SK-N-SH (cell line): ENCODE measurements around the gene CKM. TPM values are rescaled to one million over a fixed set of nuclear protein-coding genes. Genes with fewer than 3 reads are reported as not detected.

Source experiments
- CTCF ChIA-PET: fragments of 300-600, 350-600 bp; formaldehyde crosslinking; extraction: SDS; loops from one replicate; lab custom pipeline; 2021; lab: Yijun Ruan, JAX
- POLR2A ChIA-PET: fragments of 350-600 bp; sonication (Branson Sonifier 250); formaldehyde crosslinking; extraction: SDS; loops from one replicate; lab custom pipeline; 2020; ENCODE audit warnings: antibody characterized with exemption, inconsistent platforms; lab: Yijun Ruan, JAX
- DNase-seq: peaks from one replicate; pipeline ENCODE4 v3.0.0; 2012
- H2AFZ ChIP-seq: fragments of 200-600 bp; sonication (generic); 2 replicates; pipeline ENCODE4 v1.8.1; 2016; ENCODE audit warnings: antibody characterized with exemption, mild to moderate bottlenecking, low read depth
- H3F3A ChIP-seq: fragments of 200-600 bp; sonication (generic); replicated peaks from 2 replicates; pipeline ENCODE3; 2016; ENCODE audit warnings: antibody characterized with exemption, mild to moderate bottlenecking; ENCODE audit not compliant: insufficient read depth
- H3K27ac ChIP-seq, 2 experiments: fragments of 200-500 bp in 1 of 2; fragments of 200-600 bp in 1 of 2; sonication (Bioruptor generic) in 1 of 2; sonication (generic), shearing (Covaris generic) in 1 of 2; 2 replicates each; pipeline versions ENCODE4 v1.5.1 to v1.6.1; 2014 to 2016; ENCODE audit warnings: low read depth in 2 of 2, inconsistent platforms in 1 of 2, low read length in 1 of 2, mild to moderate bottlenecking in 1 of 2, mixed read lengths in 1 of 2
- H3K27me3 ChIP-seq: fragments of 200-600 bp; sonication (generic), shearing (Covaris generic); 2 replicates; pipeline ENCODE4 v1.6.1; 2016; ENCODE audit warnings: mixed run types; ENCODE audit not compliant: insufficient read depth
- H3K36me3 ChIP-seq, 2 experiments: fragments of 200-500 bp in 1 of 2; fragments of 200-600 bp in 1 of 2; sonication (Bioruptor generic) in 1 of 2; sonication (generic) in 1 of 2; replicated peaks in 1 of 2; 2 replicates each; pipeline versions ENCODE3 to v1.5.1; 2014 to 2016; ENCODE audit warnings: low read length in 1 of 2, mild to moderate bottlenecking in 1 of 2; ENCODE audit not compliant: insufficient read depth in 2 of 2, control insufficient read depth in 1 of 2
- H3K4me1 ChIP-seq, 2 experiments: fragments of 200-500 bp in 1 of 2; fragments of 200-600 bp in 1 of 2; sonication (Bioruptor generic) in 1 of 2; sonication (generic), shearing (Covaris generic) in 1 of 2; 2 replicates each; pipeline versions ENCODE4 v1.5.1 to v1.6.1; 2014 to 2016; ENCODE audit warnings: low read depth in 1 of 2, low read length in 1 of 2, mixed run types in 1 of 2; ENCODE audit not compliant: insufficient read depth in 2 of 2, control insufficient read depth in 1 of 2
- H3K4me2 ChIP-seq: fragments of 200-600 bp; sonication (generic), shearing (Covaris generic); 2 replicates; pipeline ENCODE4 v1.6.1; 2017; ENCODE audit warnings: mixed run types
- H3K4me3 ChIP-seq, 2 experiments: fragments of 200-500 bp in 1 of 2; fragments of 200-600 bp in 1 of 2; sonication (Bioruptor generic) in 1 of 2; sonication (generic), shearing (Covaris generic) in 1 of 2; 2 replicates each; pipeline versions ENCODE4 v1.5.1 to v1.8.1; 2014 to 2016; ENCODE audit warnings: low read depth in 2 of 2, inconsistent platforms in 1 of 2, low read length in 1 of 2, mild to moderate bottlenecking in 1 of 2, mixed read lengths in 1 of 2, moderate library complexity in 1 of 2
- H3K79me2 ChIP-seq: fragments of 200-600 bp; sonication (generic); 2 replicates; pipeline ENCODE4 v1.8.1; 2017; ENCODE audit warnings: mild to moderate bottlenecking; ENCODE audit not compliant: insufficient read depth
- H3K9ac ChIP-seq: fragments of 200-600 bp; sonication (generic); 2 replicates; pipeline ENCODE4 v1.6.1; 2017; ENCODE audit warnings: mixed run types
- H3K9me2 ChIP-seq: fragments of 200-600 bp; sonication (generic); 2 replicates; pipeline ENCODE4 v1.6.1; 2017; ENCODE audit warnings: mixed run types
- H3K9me3 ChIP-seq: fragments of 200-600 bp; sonication (generic); 2 replicates; pipeline ENCODE4 v1.6.1; 2017; ENCODE audit warnings: mixed run types, mild to moderate bottlenecking, moderate library complexity
- H4K20me1 ChIP-seq: fragments of 200-600 bp; sonication (generic); 2 replicates; pipeline ENCODE4 v1.6.1; 2017; ENCODE audit warnings: mild to moderate bottlenecking, mixed run types; ENCODE audit not compliant: insufficient read depth
- CHD2 ChIP-seq: fragments of 150-350 bp; IDR thresholded peaks from 2 replicates; pipeline ENCODE4 v1.6.1; 2018; ENCODE audit warnings: low read length; ENCODE audit not compliant: partially characterized antibody
- ELF1 ChIP-seq: IDR thresholded peaks from 2 replicates; pipeline ENCODE4 v1.4.0; 2012
- EP300 ChIP-seq, 2 experiments: IDR thresholded peaks; 2 replicates each; pipeline versions ENCODE4 v1.4.0 to v1.6.1; 2012; ENCODE audit warnings: borderline replicate concordance in 1 of 2, low read depth in 1 of 2, low read length in 1 of 2
- FOXJ3 ChIP-seq: sonication (generic); formaldehyde crosslinking; IDR thresholded peaks from 2 replicates; pipeline ENCODE4 v1.5.1; 2020; ENCODE audit warnings: mild to moderate bottlenecking, missing genetic modification reagents
- GATA2 ChIP-seq: sonication (generic); formaldehyde crosslinking; IDR thresholded peaks from 2 replicates; pipeline ENCODE4 v1.5.0; 2020; ENCODE audit warnings: mild to moderate bottlenecking, missing genetic modification reagents
- JUND ChIP-seq: IDR thresholded peaks from 2 replicates; pipeline ENCODE4 v1.4.0; 2012
- MAX ChIP-seq: IDR thresholded peaks from 2 replicates; pipeline ENCODE4 v1.4.0; 2012; ENCODE audit warnings: low read depth
- MEF2A ChIP-seq: IDR thresholded peaks from 2 replicates; pipeline ENCODE4 v1.4.0; 2012; ENCODE audit warnings: low read depth, borderline replicate concordance
- NFIC ChIP-seq: IDR thresholded peaks from 2 replicates; pipeline ENCODE4 v1.4.0; 2012; ENCODE audit warnings: borderline replicate concordance
- PBX3 ChIP-seq: IDR thresholded peaks from 2 replicates; pipeline ENCODE4; 2012
- POLR2AphosphoS5 ChIP-seq: IDR thresholded peaks from 2 replicates; pipeline ENCODE4 v1.6.1; 2012; ENCODE audit warnings: low read depth, low read length
- RAD21 ChIP-seq: IDR thresholded peaks from 2 replicates; pipeline ENCODE4 v1.6.1; 2012; ENCODE audit warnings: mild to moderate bottlenecking, low read length
- RCOR1 ChIP-seq: fragments of 150-350 bp; IDR thresholded peaks from 2 replicates; pipeline ENCODE4 v1.6.1; 2017; ENCODE audit warnings: antibody characterized with exemption, low read length
- RFX5 ChIP-seq: IDR thresholded peaks from 2 replicates; pipeline ENCODE4 v1.6.1; 2012; ENCODE audit warnings: mild to moderate bottlenecking, improper control_type of control experiment, low read length
- RXRA ChIP-seq: IDR thresholded peaks from 2 replicates; pipeline ENCODE4 v1.4.0; 2012; ENCODE audit warnings: low read depth, mild to moderate bottlenecking, borderline replicate concordance
- SMC3 ChIP-seq: IDR thresholded peaks from 2 replicates; pipeline ENCODE4 v1.6.1; 2012; ENCODE audit warnings: low read depth, low read length, improper control_type of control experiment
- TCF12 ChIP-seq: IDR thresholded peaks from 2 replicates; pipeline ENCODE4 v1.4.0; 2012
- USF1 ChIP-seq: IDR thresholded peaks from 2 replicates; pipeline ENCODE4 v1.4.0; 2012; ENCODE audit warnings: low read depth, borderline replicate concordance
- YY1 ChIP-seq: IDR thresholded peaks from 2 replicates; pipeline ENCODE4 v1.4.0; 2012; ENCODE audit warnings: low read depth, mild to moderate bottlenecking
- ZBTB33 ChIP-seq: IDR thresholded peaks from 2 replicates; pipeline ENCODE4 v1.4.0; 2012; ENCODE audit warnings: low read depth, borderline replicate concordance
- WGBS: methylation state at CpG from one replicate; pipeline ENCODE4 v1.1.6; 2017; ENCODE audit warnings: low lambda C conversion rate; 5-methylcytosine and 5-hydroxymethylcytosine counted together
- polyA plus RNA-seq, 3 experiments: library from polyadenylated mRNA; depleted of rRNA; stranded (reverse); fragments of >200 nt; gene quantifications; 2 replicates each; pipeline ENCODE4 v1.2.3, GENCODE V29; 2012

Gene CKM
- polyA plus RNA-seq, 1 of the 3 experiments (the other 2 are of a cell fraction): 0.05 TPM

GRCh38 chr19:45263013-45263412 lies 59.7 kb downstream of the CKM start (continued):
- TF ChIP-seq RFX5: no peak
- no peak for TF ChIP-seq SMC3
- no peak for TF ChIP-seq TCF12
- TF ChIP-seq POLR2AphosphoS5: no peak
- no peak for TF ChIP-seq JUND
- no peak for TF ChIP-seq MEF2A
- TF ChIP-seq CHD2: no peak
- no peak for TF ChIP-seq YY1
- no peak for TF ChIP-seq ZBTB33
- TF ChIP-seq ELF1: no peak
- no peak for TF ChIP-seq RAD21
- TF ChIP-seq USF1: no peak
- no peak for TF ChIP-seq NFIC

- CTCF ChIA-PET: no interaction called here
- no peaks in the 10 kb centered on the region for H3K9me3 ChIP-seq
- TF ChIP-seq PBX3: no peak
- TF ChIP-seq EP300 (IDR thresholded peaks at IDR 0.05; ENCODE audit: borderline replicate concordance in 1 of 2, low read depth in 1 of 2, low read length in 1 of 2): no peak
- no peak for TF ChIP-seq GATA2 (CRISPR knock-in tag)
- TF ChIP-seq RCOR1: no peak
- no peak for TF ChIP-seq RAD21
- no peak for TF ChIP-seq JUND
- TF ChIP-seq FOXJ3: no peak
- TF ChIP-seq USF1: no peak
- TF ChIP-seq MEF2A: no peak
- TF ChIP-seq MAX: no peak
- TF ChIP-seq RXRA: no peak
- no peak for TF ChIP-seq ZBTB33
These were observed 60.1 kb downstream of the CKM start for GRCh38 chr19:45262570-45262969.

More at GRCh38 chr19:45262570-45262969, 60.1 kb downstream of the CKM start:
- Histone ChIP-seq H3K9ac (no peak overlapping the region), H3K4me1 (no peaks in the 10 kb centered on the region), H3K9me2 (no peaks in the 10 kb centered on the region), H3F3A (peaks cover 4% of the 10 kb centered on the region), H3K36me3 (no peaks in the 10 kb centered on the region), H2AFZ (no peak overlapping the region), H3K4me3 (no peak overlapping the region), H3K27ac (no peak overlapping the region), H3K4me2 (no peak overlapping the region), H3K27me3 (no peaks in the 10 kb centered on the region), H3K79me2 (peaks cover 17% of the 10 kb centered on the region; the same call in 1 of the 2 replicates), H4K20me1 (0 out of 2 replicates have a peak, but pooled peaks cover 2% of the 10 kb centered on the region)
- POLR2A ChIA-PET: no interaction called here
- WGBS: 87% methylated on average over 6 of the region's 6 CpGs
- no peak for DNase-seq
